Neural progenitor cell (in vitro differentiated cells): ENCODE measurements around the gene B3GNT2. TPM values are rescaled to one million over a fixed set of nuclear protein-coding genes. Genes with fewer than 3 reads are reported as not detected.

Experiments
- DNase-seq: peaks from one replicate; pipeline ENCODE4 v3.0.0-alpha.2; 2016; ENCODE audit warnings: low spot score
- H2AFZ ChIP-seq: fragments of 200-600 bp; sonication (generic); replicated peaks from 2 replicates; pipeline ENCODE4 v1.6.1; 2016; ENCODE audit warnings: antibody characterized with exemption
- H3F3A ChIP-seq: fragments of 200-600 bp; sonication (generic); 2 replicates; pipeline ENCODE4 v1.6.1; 2016; ENCODE audit warnings: antibody characterized with exemption, low read depth
- H3K27ac ChIP-seq: fragments of 200-600 bp; sonication (generic); 2 replicates; pipeline ENCODE4 v1.5.1; 2016; ENCODE audit warnings: mild to moderate bottlenecking
- H3K27me3 ChIP-seq: fragments of 200-600 bp; sonication (generic); 2 replicates; pipeline ENCODE4 v1.6.1; 2016; ENCODE audit warnings: mild to moderate bottlenecking, moderate library complexity
- H3K36me3 ChIP-seq: fragments of 200-600 bp; sonication (generic); 2 replicates; pipeline ENCODE4 v1.5.1; 2016
- H3K4me1 ChIP-seq: fragments of 200-600 bp; sonication (generic); 2 replicates; pipeline ENCODE4 v1.6.1; 2016; ENCODE audit warnings: mixed run types
- H3K4me2 ChIP-seq: fragments of 200-600 bp; sonication (generic); 2 replicates; pipeline ENCODE4 v1.6.1; 2016
- H3K4me3 ChIP-seq: fragments of 200-600 bp; sonication (generic); 2 replicates; pipeline ENCODE4 v1.5.1; 2016
- H3K79me2 ChIP-seq: fragments of 200-600 bp; sonication (generic); 2 replicates; pipeline ENCODE4 v1.6.1; 2016; ENCODE audit warnings: low read depth
- H3K9ac ChIP-seq: fragments of 200-600 bp; sonication (generic); 2 replicates; pipeline ENCODE4 v1.6.1; 2016
- H3K9me3 ChIP-seq: fragments of 200-600 bp; sonication (generic); 2 replicates; pipeline ENCODE4 v1.5.1; 2016; ENCODE audit warnings: low read depth
- H4K20me1 ChIP-seq: fragments of 200-600 bp; sonication (generic); 2 replicates; pipeline ENCODE4 v1.6.1; 2016; ENCODE audit warnings: low read depth
- H3K27ac Mint-ChIP-seq: 3 replicates; pipeline ENCODE4 v1.8.0; 2021; ENCODE audit warnings: mixed read lengths
- H3K27me3 Mint-ChIP-seq: 2 replicates; pipeline ENCODE4 v1.8.0; 2022; ENCODE audit warnings: low read depth, mild to moderate bottlenecking, inconsistent platforms, moderate library complexity, mixed read lengths; ENCODE audit not compliant: insufficient read depth
- H3K36me3 Mint-ChIP-seq: 3 replicates; pipeline ENCODE4 v1.8.0; 2021; ENCODE audit warnings: mixed read lengths
- H3K4me1 Mint-ChIP-seq: 3 replicates; pipeline ENCODE4 v1.8.0; 2021; ENCODE audit warnings: mixed read lengths
- H3K4me3 Mint-ChIP-seq: 3 replicates; pipeline ENCODE4 v1.8.0; 2021; ENCODE audit warnings: mild to moderate bottlenecking, moderate library complexity, mixed read lengths
- H3K9me3 Mint-ChIP-seq: 3 replicates; pipeline ENCODE4 v1.8.0; 2020; ENCODE audit warnings: mixed read lengths
- EZH2 ChIP-seq: fragments of 200-600 bp; sonication (generic); IDR thresholded peaks from 2 replicates; pipeline ENCODE4 v1.6.1; 2017; ENCODE audit warnings: antibody characterized with exemption, mild to moderate bottlenecking, moderate library complexity
- EZH2phosphoT487 ChIP-seq: fragments of 200-600 bp; sonication (generic); IDR thresholded peaks from 2 replicates; pipeline ENCODE4 v1.6.1; 2017; ENCODE audit warnings: antibody characterized with exemption
- total RNA-seq: library from RNA; depleted of rRNA; stranded (reverse); fragments of >200 nt; gene quantifications from 2 replicates; pipeline ENCODE4 v1.2.3, GENCODE V29; 2015; ENCODE audit warnings: low replicate concordance
- TF ChIP-seq, protein P1 (sequence below): fragments of 200-600 bp; sonication (generic); IDR thresholded peaks from 2 replicates; pipeline ENCODE4 v1.5.1; 2017; ENCODE audit warnings: antibody characterized with exemption, mild to moderate bottlenecking

B3GNT2 gene
- total RNA-seq, 1 donor from 2014 or later = 73.2 TPM

DNA sequence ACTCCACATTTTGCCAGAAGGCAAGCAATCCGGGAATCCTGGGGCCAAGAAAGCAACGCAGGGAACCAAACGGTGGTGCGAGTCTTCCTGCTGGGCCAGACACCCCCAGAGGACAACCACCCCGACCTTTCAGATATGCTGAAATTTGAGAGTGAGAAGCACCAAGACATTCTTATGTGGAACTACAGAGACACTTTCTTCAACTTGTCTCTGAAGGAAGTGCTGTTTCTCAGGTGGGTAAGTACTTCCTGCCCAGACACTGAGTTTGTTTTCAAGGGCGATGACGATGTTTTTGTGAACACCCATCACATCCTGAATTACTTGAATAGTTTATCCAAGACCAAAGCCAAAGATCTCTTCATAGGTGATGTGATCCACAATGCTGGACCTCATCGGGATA is 26.8 kb downstream of the B3GNT2 start:
- Histone ChIP-seq H3K9ac (no peak overlapping the region), H3K79me2 (peaks cover 93% of the 10 kb centered on the region), H3F3A (peaks cover 13% of the 10 kb centered on the region), H3K4me2 (no peak overlapping the region), H3K27me3 (no peaks in the 10 kb centered on the region), H3K27ac (no peak overlapping the region), H3K36me3 (peaks cover 17% of the 10 kb centered on the region), H3K4me1 (peaks cover 12% of the 10 kb centered on the region), H3K9me3 (no peaks in the 10 kb centered on the region), H4K20me1 (peaks cover 21% of the 10 kb centered on the region), H3K4me3 (no peak overlapping the region), H2AFZ (no peak overlapping the region)
- H3K9me3 Mint-ChIP-seq = peaks cover 27% of the 10 kb centered on the region
- H3K36me3 Mint-ChIP-seq = peaks cover 42% of the 10 kb centered on the region
- TF ChIP-seq EZH2 = no peak
- TF ChIP-seq, protein P1, sequence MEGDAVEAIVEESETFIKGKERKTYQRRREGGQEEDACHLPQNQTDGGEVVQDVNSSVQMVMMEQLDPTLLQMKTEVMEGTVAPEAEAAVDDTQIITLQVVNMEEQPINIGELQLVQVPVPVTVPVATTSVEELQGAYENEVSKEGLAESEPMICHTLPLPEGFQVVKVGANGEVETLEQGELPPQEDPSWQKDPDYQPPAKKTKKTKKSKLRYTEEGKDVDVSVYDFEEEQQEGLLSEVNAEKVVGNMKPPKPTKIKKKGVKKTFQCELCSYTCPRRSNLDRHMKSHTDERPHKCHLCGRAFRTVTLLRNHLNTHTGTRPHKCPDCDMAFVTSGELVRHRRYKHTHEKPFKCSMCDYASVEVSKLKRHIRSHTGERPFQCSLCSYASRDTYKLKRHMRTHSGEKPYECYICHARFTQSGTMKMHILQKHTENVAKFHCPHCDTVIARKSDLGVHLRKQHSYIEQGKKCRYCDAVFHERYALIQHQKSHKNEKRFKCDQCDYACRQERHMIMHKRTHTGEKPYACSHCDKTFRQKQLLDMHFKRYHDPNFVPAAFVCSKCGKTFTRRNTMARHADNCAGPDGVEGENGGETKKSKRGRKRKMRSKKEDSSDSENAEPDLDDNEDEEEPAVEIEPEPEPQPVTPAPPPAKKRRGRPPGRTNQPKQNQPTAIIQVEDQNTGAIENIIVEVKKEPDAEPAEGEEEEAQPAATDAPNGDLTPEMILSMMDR = no peak
- no peak for TF ChIP-seq EZH2phosphoT487
- no peaks in the 10 kb centered on the region for H3K27me3 Mint-ChIP-seq
- no peaks in the 10 kb centered on the region for H3K4me1 Mint-ChIP-seq
- no peak overlapping the region for H3K27ac Mint-ChIP-seq
- DNase-seq = no peak
- H3K4me3 Mint-ChIP-seq = no peak overlapping the region

DNA sequence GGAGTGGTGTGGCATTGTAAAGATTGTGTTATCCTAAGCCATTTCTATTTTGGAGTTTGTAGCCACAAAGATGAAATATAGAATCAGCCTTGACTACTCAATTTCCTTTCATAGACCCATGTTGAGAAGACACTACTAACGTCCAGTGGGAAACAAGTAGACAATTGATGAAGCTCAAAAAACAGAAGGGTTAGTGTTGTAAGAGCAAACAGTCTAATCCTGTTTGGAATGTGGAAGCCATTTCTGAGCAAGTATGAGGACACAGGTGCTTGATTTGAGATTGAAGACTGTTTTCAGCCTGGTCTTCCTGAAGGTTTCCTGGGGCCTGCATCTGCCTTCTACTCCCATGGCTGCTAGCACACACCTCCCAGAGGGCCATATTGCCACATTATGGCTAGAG is 29.1 kb downstream of the B3GNT2 start:
- H3K4me2 ChIP-seq = peak overlapping the region; percentile 48
- DNase-seq = no peak
- TF ChIP-seq, protein P1 = no peak
- TF ChIP-seq EZH2phosphoT487 (no peak), EZH2 (no peak)
- peaks cover 42% of the 10 kb centered on the region for H3K36me3 Mint-ChIP-seq
- H3K27ac ChIP-seq = peak overlapping the region; percentile 44
- H3K27me3 Mint-ChIP-seq = no peaks in the 10 kb centered on the region
- H3K4me1 Mint-ChIP-seq = no peaks in the 10 kb centered on the region
- no peak overlapping the region for H3K27ac Mint-ChIP-seq
- H3K79me2 ChIP-seq = peaks cover 70% of the 10 kb centered on the region
- no peaks in the 10 kb centered on the region for H3K9me3 ChIP-seq
- H3K9me3 Mint-ChIP-seq = peaks cover 21% of the 10 kb centered on the region
- no peak overlapping the region for H3K4me3 Mint-ChIP-seq
- peaks cover 12% of the 10 kb centered on the region for H3K4me1 ChIP-seq
- no peak overlapping the region for H2AFZ ChIP-seq
- H4K20me1 ChIP-seq = peaks cover 15% of the 10 kb centered on the region
- no peak overlapping the region for H3K9ac ChIP-seq
- H3K36me3 ChIP-seq = peaks cover 17% of the 10 kb centered on the region
- H3F3A ChIP-seq = peaks cover 18% of the 10 kb centered on the region
- no peaks in the 10 kb centered on the region for H3K27me3 ChIP-seq
- no peak overlapping the region for H3K4me3 ChIP-seq

DNA sequence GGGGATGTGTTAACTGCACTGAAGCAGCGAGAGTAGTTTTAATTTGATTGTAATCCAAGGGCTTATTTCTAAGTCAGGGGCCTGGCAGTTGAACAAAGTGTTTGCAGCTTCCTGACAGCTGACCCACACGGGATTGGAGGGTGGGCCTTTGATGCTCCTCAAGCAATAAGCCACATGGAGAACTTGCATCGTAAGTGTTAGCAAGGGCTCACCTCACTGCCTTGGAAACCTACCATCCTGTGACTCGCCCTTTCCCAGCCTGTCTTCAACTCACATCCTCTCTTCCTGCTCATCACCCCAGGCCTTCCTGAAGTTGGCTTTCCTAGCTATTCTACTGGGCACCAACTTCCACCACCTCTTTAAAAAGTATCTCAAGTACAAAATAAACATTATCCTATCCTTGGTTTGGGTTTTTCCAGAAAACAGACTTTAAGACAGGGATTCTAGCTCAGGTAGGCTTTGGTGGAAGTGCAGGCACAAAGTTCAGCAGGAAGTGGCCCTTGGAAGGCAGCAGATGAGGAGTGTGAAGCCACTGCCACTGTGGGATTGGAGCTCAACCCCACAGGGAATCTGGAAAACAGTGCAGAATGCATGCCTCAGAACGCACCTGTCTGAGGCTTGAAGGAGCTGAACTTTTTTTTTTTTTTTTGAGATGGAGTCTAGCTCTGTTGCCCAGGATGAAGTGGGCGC is 31.6 kb downstream of the B3GNT2 start:
- Histone ChIP-seq H3K4me1 (peaks cover 12% of the 10 kb centered on the region), H3K79me2 (peaks cover 44% of the 10 kb centered on the region), H3K9ac (no peak overlapping the region), H3K27ac (no peak overlapping the region), H2AFZ (no peak overlapping the region), H3F3A (peaks cover 18% of the 10 kb centered on the region), H3K36me3 (peaks cover 17% of the 10 kb centered on the region), H3K27me3 (no peaks in the 10 kb centered on the region), H3K9me3 (no peaks in the 10 kb centered on the region), H3K4me2 (no peak overlapping the region), H4K20me1 (peaks cover 7% of the 10 kb centered on the region), H3K4me3 (no peak overlapping the region)
- no peak for DNase-seq
- Mint-ChIP-seq H3K27ac (no peak overlapping the region), H3K4me1 (no peaks in the 10 kb centered on the region), H3K36me3 (peaks cover 26% of the 10 kb centered on the region), H3K9me3 (peaks cover 5% of the 10 kb centered on the region), H3K27me3 (no peaks in the 10 kb centered on the region), H3K4me3 (no peak overlapping the region)
- TF ChIP-seq, protein P1 = no peak
- TF ChIP-seq EZH2phosphoT487 (no peak), EZH2 (no peak)
